Body of pancreas (tissue), 4 donors: ENCODE results near the gene ARID1B. TPM values are rescaled to one million over a fixed set of nuclear protein-coding genes. Genes with fewer than 3 reads are reported as not detected.
A peak's percentile ranks its signal among the peaks of the same experiment; 100 is the strongest.

Source experiments
- ATAC-seq: fragments of 150-250 bp; one replicate; pipeline ENCODE4 v1.9.1; 2016
- DNase-seq, 4 donors: peaks; one replicate each; pipeline ENCODE4 v3.0.0-alpha.2; 2019
- H3K27ac ChIP-seq, 4 donors: fragments of 200-600 bp; sonication (generic); 1 replicate in 3 of 4; 2 replicates in 1 of 4; pipeline versions ENCODE4 v1.5.1 to v1.6.1; 2016 to 2019; ENCODE audit warnings: mild to moderate bottlenecking in 1 of 4, mixed read lengths in 1 of 4, moderate library complexity in 1 of 4
- H3K27me3 ChIP-seq, 2 donors: fragments of 200-600 bp; sonication (generic); one replicate each; pipeline ENCODE4 v1.6.0; 2016; ENCODE audit warnings: mild to moderate bottlenecking in 1 of 2
- H3K36me3 ChIP-seq, 2 donors: fragments of 200-600 bp; sonication (generic); replicated peaks in 1 of 2; 2 replicates each; pipeline ENCODE4 v1.5.1; 2016; ENCODE audit warnings: low read depth in 2 of 2; ENCODE audit not compliant: insufficient read depth in 1 of 2
- H3K4me1 ChIP-seq: fragments of 200-600 bp; sonication (generic); one replicate; pipeline ENCODE4 v1.6.0; 2016
- H3K4me3 ChIP-seq, 2 donors: fragments of 200-600 bp; sonication (generic); 1 replicate in 1 of 2; 2 replicates in 1 of 2; pipeline ENCODE4 v1.5.1; 2016 to 2019
- H3K9me3 ChIP-seq, 3 donors: fragments of 200-600 bp; sonication (generic); 1 replicate in 2 of 3; 2 replicates in 1 of 3; pipeline ENCODE4 v1.5.1; 2016
- CTCF ChIP-seq, 7 experiments: fragments of 450-650 bp in 4 of 7; fragments of 200-600 bp in 3 of 7; sonication (generic) in 3 of 7; IDR thresholded peaks; one replicate each; pipeline ENCODE4 v1.5.1; 2016 to 2019; ENCODE audit warnings: antibody characterized with exemption in 7 of 7
- POLR2A ChIP-seq, 3 donors: fragments of 450-650 bp; IDR thresholded peaks; one replicate each; pipeline ENCODE4 v1.6.1; 2016; ENCODE audit warnings: antibody characterized with exemption in 3 of 3, mild to moderate bottlenecking in 2 of 3
- WGBS, 2 donors: methylation state at CpG; one replicate each; pipeline ENCODE4 v1.1.5; 2017; 5-methylcytosine and 5-hydroxymethylcytosine counted together
- intact Hi-C: fragments of 100-400 bp; cut with DNase I; formaldehyde crosslinking; loops from one replicate; pipeline ENCODE4 v1.15.1; 2023
- total RNA-seq, 2 donors: library from RNA; depleted of rRNA; stranded (reverse); fragments of >200 nt; gene quantifications; one replicate each; pipeline ENCODE4 v1.1.0, GENCODE V29; 2016

The ARID1B gene
- total RNA-seq, 2 donors from 2014 or later = 71.5 to 85.1 TPM

- no peaks in the 10 kb centered on the region for H3K27me3 ChIP-seq
- 91 to 94% methylated on average over 19 to 23 of the region's 23 CpGs for WGBS, 2 donors
- H3K4me1 ChIP-seq = peaks cover 5% of the 10 kb centered on the region
- DNase-seq = peak in 1 of 4 donors; percentile 8
- no peak overlapping the region for H3K4me3 ChIP-seq
- ATAC-seq = no peak
- TF ChIP-seq POLR2A (IDR thresholded peaks at IDR 0.05) = no peak
- no peak for TF ChIP-seq CTCF (IDR thresholded peaks at IDR 0.05)
- H3K9me3 ChIP-seq = no peaks in the 10 kb centered on the region
- H3K27ac ChIP-seq = no peak overlapping the region
- no peaks in the 10 kb centered on the region for H3K36me3 ChIP-seq
- intact Hi-C loops = no loop called here
These were observed 441.4 kb downstream of the ARID1B start for GRCh38 chr6:157218371-157219198.

GRCh38 chr6:157219201-157220200, 442.3 kb downstream of the ARID1B start:
- no peak for ATAC-seq
- DNase-seq = peak in 1 of 4 donors; percentile 9
- intact Hi-C loops = no loop called here

DNA sequence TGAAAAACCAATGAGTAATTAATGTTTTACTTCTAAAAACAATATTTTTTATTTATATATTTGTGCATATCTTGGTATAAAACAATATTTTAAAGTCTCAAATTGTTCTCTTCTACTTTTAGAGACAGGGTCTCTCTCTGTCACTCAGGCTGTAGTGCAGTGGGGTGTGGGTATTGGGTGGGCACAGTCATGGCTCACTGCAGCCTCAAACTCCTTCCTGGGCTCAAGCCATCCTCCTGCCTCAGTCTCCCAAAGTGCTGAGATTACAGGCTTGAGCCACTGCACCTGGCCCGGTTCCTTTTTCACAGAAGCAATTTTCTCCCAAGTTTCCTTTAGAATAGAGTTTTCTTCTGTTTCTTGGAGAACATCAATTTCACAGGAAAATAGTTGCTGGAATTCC, 443.3 kb downstream of the ARID1B start:
- Histone ChIP-seq H3K4me1 (peaks cover 7% of the 10 kb centered on the region), H3K4me3 (no peak overlapping the region), H3K27me3 (no peaks in the 10 kb centered on the region), H3K36me3 (no peaks in the 10 kb centered on the region), H3K9me3 (no peaks in the 10 kb centered on the region), H3K27ac (peak overlapping the region in 3 of 4 donors; percentile 62 to 80 (median 63))
- intact Hi-C loops = no loop called here
- no peak for TF ChIP-seq CTCF (IDR thresholded peaks at IDR 0.05)
- no peak for TF ChIP-seq POLR2A (IDR thresholded peaks at IDR 0.05)
- WGBS, 2 donors = 59 to 75% methylated on average over 1 of the region's 1 CpG
- DNase-seq = no peak
- ATAC-seq = no peak

More at GRCh38 chr6:157219201-157220200, 442.3 kb downstream of the ARID1B start:
- H3K27me3 ChIP-seq = no peaks in the 10 kb centered on the region
- 87 to 88% methylated on average over 17 to 18 of the region's 18 CpGs for WGBS, 2 donors
- no peak overlapping the region for H3K4me3 ChIP-seq
- TF ChIP-seq POLR2A (IDR thresholded peaks at IDR 0.05) (no peak), CTCF (IDR thresholded peaks at IDR 0.05) (no peak)
- no peaks in the 10 kb centered on the region for H3K9me3 ChIP-seq
- no peak overlapping the region for H3K27ac ChIP-seq
- no peaks in the 10 kb centered on the region for H3K36me3 ChIP-seq
- peaks cover 5% of the 10 kb centered on the region for H3K4me1 ChIP-seq

DNA sequence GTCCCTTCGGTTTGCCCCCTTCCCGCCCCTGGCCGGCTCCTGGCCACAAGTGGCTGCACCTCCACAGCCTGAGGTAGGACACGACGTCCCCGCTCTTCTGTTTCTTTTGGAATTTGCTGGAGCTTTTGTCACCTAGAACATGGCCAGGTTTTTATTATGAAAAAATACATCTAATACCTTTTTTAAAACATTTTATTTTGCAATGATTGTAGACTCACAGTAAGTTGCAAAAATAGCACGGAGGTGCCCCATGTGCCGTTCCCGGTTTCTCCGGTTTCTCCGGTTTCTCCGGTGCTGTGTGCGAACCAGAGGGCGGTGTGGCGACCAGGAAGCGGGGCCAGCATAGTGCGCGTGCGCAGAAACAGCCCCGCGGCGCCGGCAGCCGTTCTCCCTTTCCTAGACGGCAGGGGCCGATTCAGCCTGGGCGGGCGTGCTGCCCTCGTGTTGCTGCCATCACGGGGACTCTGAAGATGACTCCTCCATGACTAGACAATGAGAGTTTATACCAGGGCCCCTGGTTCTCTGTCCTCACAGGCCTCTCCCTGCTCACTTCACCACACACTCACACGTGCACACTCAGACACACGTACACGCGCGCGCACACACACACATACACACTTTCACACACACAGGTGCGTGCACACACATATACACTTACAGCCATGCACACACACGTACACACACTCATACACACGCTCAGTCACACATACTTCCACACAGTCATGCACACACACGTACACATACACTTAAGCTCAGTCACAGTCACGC, 444.1 kb downstream of the ARID1B start:
- intact Hi-C loops = no loop called here
- ATAC-seq = peak; percentile 95
- 23 to 36% methylated on average over 27 to 41 of the region's 41 CpGs for WGBS, 2 donors
- TF ChIP-seq CTCF (IDR thresholded peaks at IDR 0.05) (peak in 5 of 7 experiments; percentile 17 to 39 (median 21)), POLR2A (IDR thresholded peaks at IDR 0.05) (peak in 2 of 3 donors; percentile 32 to 33)
- peak overlapping the region; percentile 25 to 80 (median 62) for H3K27ac ChIP-seq
- H3K36me3 ChIP-seq = no peaks in the 10 kb centered on the region
- H3K4me3 ChIP-seq = no peak overlapping the region
- H3K4me1 ChIP-seq = peaks cover 15% of the 10 kb centered on the region
- peak; percentile 94 to 97 (median 96) for DNase-seq
- no peaks in the 10 kb centered on the region for H3K27me3 ChIP-seq
- H3K9me3 ChIP-seq = no peaks in the 10 kb centered on the region
